Middle frontal gyrus (tissue), 1 donor: ENCODE results near the gene WNT2B.
A peak's percentile ranks its signal among the peaks of the same experiment; 100 is the strongest.
"Not testable (repeated sequence)": the region's sequence is repeated elsewhere in the genome, so short reads cannot be mapped to it uniquely, and the experiment has no call there.

Experiments used
- DNase-seq: peaks from one replicate; pipeline ENCODE4 v3.0.0-alpha.2; 2015; ENCODE audit warnings: low spot score; ENCODE audit errors: extremely low spot score

Gene WNT2B

GRCh38 chr1:112508278-112509004, at the start of gene WNT2B:
Gene WNT2B, plus strand, starts transcription at chr1:112508965. Its CDS starts 298 bp downstream, at chr1:112509263.
- DNase-seq, result no peak

GRCh38 chr1:112460615-112461014, 48.1 kb upstream of the WNT2B start:
- DNase-seq, result no peak

GRCh38 chr1:112461200-112461871, 47.4 kb upstream of the WNT2B start:
- DNase-seq, result no peak

- DNase-seq, result no peak
Observed at GRCh38 chr1:112462953-112463279, 45.8 kb upstream of the WNT2B start.

- DNase-seq, result no peak
Observed at GRCh38 chr1:112464501-112464900, 44.3 kb upstream of the WNT2B start.

GRCh38 chr1:112465122-112465521, 43.6 kb upstream of the WNT2B start:
- DNase-seq, result no peak

- DNase-seq, result peak; percentile 84
Observed at GRCh38 chr1:112466078-112466660, 42.6 kb upstream of the WNT2B start.

GRCh38 chr1:112470324-112470723, 38.4 kb upstream of the WNT2B start:
- not testable (repeated sequence) for DNase-seq

GRCh38 chr1:112470966-112471365, 37.8 kb upstream of the WNT2B start:
- no peak for DNase-seq

GRCh38 chr1:112472142-112472541, 36.6 kb upstream of the WNT2B start:
- DNase-seq, result no peak

GRCh38 chr1:112477550-112477949, 31.2 kb upstream of the WNT2B start:
- DNase-seq, result no peak

GRCh38 chr1:112478314-112478713, 30.5 kb upstream of the WNT2B start:
- DNase-seq, result no peak

- not testable (repeated sequence) for DNase-seq
Observed at GRCh38 chr1:112486063-112486462, 22.7 kb upstream of the WNT2B start.

GRCh38 chr1:112487686-112488085, 21.1 kb upstream of the WNT2B start:
- DNase-seq, result not testable (repeated sequence)

GRCh38 chr1:112488141-112488540, 20.6 kb upstream of the WNT2B start:
- DNase-seq, result no peak

- no peak for DNase-seq
Observed at GRCh38 chr1:112492076-112492475, 16.7 kb upstream of the WNT2B start.

- no peak for DNase-seq
Observed at GRCh38 chr1:112493351-112493750, 15.4 kb upstream of the WNT2B start.

GRCh38 chr1:112496290-112496689, 12.5 kb upstream of the WNT2B start:
- DNase-seq, result no peak

GRCh38 chr1:112501810-112502641, 6.7 kb upstream of the WNT2B start:
- peak; percentile 66 for DNase-seq

- DNase-seq, result peak; percentile 5
Observed at GRCh38 chr1:112502826-112503225, 5.9 kb upstream of the WNT2B start.

GRCh38 chr1:112504001-112504660, 4.6 kb upstream of the WNT2B start:
- no peak for DNase-seq
